Vagina (tissue), 2 donors: ENCODE results near the gene SMARCD1. TPM values are rescaled to one million over a fixed set of nuclear protein-coding genes. Genes with fewer than 3 reads are reported as not detected.

Experiments used
- DNase-seq, 2 donors: peaks; one replicate each; pipeline ENCODE4 v3.0.0-alpha.2; 2017; ENCODE audit errors: extremely low spot score in 2 of 2
- H3K27ac ChIP-seq: fragments of 200-600 bp; sonication (generic); one replicate; pipeline ENCODE4 v1.5.1; 2019
- H3K27me3 ChIP-seq: fragments of 200-600 bp; sonication (generic); one replicate; pipeline ENCODE4 v1.5.1; 2019
- H3K36me3 ChIP-seq, 2 donors: fragments of 200-600 bp; sonication (generic); one replicate each; pipeline ENCODE4 v1.5.1; 2017 to 2019
- H3K4me1 ChIP-seq: fragments of 200-600 bp; sonication (generic); one replicate; pipeline ENCODE4 v1.5.1; 2019
- H3K4me3 ChIP-seq, 2 donors: fragments of 200-600 bp; sonication (generic); 1 replicate in 1 of 2; 2 replicates in 1 of 2; pipeline ENCODE4 v1.5.1; 2016 to 2019
- H3K9me3 ChIP-seq: fragments of 200-600 bp; sonication (generic); one replicate; pipeline ENCODE4 v1.5.1; 2019
- CTCF ChIP-seq, 3 experiments: fragments of 450-650 bp in 2 of 3; fragments of 200-600 bp in 1 of 3; sonication (generic) in 1 of 3; IDR thresholded peaks; one replicate each; pipeline ENCODE4 v1.5.1; 2017 to 2019; ENCODE audit warnings: antibody characterized with exemption in 3 of 3, mild to moderate bottlenecking in 2 of 3, moderate library complexity in 2 of 3
- POLR2A ChIP-seq, 2 donors: fragments of 450-650 bp; IDR thresholded peaks; one replicate each; pipeline ENCODE4 v1.6.1; 2017; ENCODE audit warnings: antibody characterized with exemption in 2 of 2, mild to moderate bottlenecking in 2 of 2, moderate library complexity in 2 of 2
- POLR2AphosphoS5 ChIP-seq, 2 donors: sonication (generic); formaldehyde crosslinking; IDR thresholded peaks; one replicate each; pipeline ENCODE4 v1.9.0; 2017; ENCODE audit warnings: antibody characterized with exemption in 2 of 2, mild to moderate bottlenecking in 2 of 2, low read depth in 1 of 2; ENCODE audit not compliant: insufficient read depth in 1 of 2
- intact Hi-C: fragments of 100-400 bp; cut with DNase I; formaldehyde crosslinking; loops from one replicate; pipeline ENCODE4 v1.15.1; 2023
- total RNA-seq: library from RNA; depleted of rRNA; stranded (reverse); fragments of >200 nt; gene quantifications from one replicate; pipeline ENCODE4 v1.2.3, GENCODE V29; 2016

The SMARCD1 gene
- total RNA-seq, 1 donor from 2014 or later, result 42.2 TPM

GRCh38 chr12:50123203-50123602, 38.1 kb downstream of the SMARCD1 start:
- Histone ChIP-seq H3K27ac (no peak overlapping the region), H3K4me3 (no peak overlapping the region), H3K9me3 (no peaks in the 10 kb centered on the region), H3K36me3 (peaks cover 0 to 21% of the 10 kb centered on the region in 2 donors), H3K27me3 (no peaks in the 10 kb centered on the region), H3K4me1 (peaks cover 23% of the 10 kb centered on the region)
- intact Hi-C loops, result no loop called here
- TF ChIP-seq CTCF (IDR thresholded peaks at IDR 0.05) (no peak), POLR2AphosphoS5 (IDR thresholded peaks at IDR 0.05; ENCODE audit: insufficient read depth in 1 of 2, low read depth in 1 of 2) (no peak), POLR2A (IDR thresholded peaks at IDR 0.05) (no peak)
- no peak for DNase-seq

DNA sequence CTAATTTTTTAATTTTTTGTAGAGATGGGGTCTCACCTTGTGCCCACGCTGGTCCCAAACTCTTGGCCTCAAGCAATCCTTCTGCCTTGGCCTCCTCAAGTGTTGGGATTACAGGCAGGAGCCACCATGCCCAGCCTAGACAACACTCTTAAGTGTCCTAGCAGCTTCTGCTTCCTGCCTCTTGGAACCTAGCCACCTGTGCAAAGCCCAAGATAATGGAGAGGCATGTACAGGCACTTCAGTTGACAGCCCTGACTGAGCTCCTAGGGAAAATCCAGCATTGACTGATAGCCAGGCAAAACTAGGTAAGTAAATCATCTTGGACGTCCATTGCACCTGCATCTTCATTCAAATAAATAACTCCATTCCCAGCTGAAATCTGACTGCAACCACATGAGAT, 42.4 kb downstream of the SMARCD1 start:
- Histone ChIP-seq H3K4me3 (no peak overlapping the region), H3K27me3 (no peaks in the 10 kb centered on the region), H3K27ac (no peak overlapping the region), H3K4me1 (peaks cover 15% of the 10 kb centered on the region), H3K9me3 (no peaks in the 10 kb centered on the region), H3K36me3 (peaks cover 0 to 31% of the 10 kb centered on the region in 2 donors)
- TF ChIP-seq POLR2AphosphoS5 (IDR thresholded peaks at IDR 0.05; ENCODE audit: insufficient read depth in 1 of 2, low read depth in 1 of 2) (no peak), CTCF (IDR thresholded peaks at IDR 0.05) (no peak), POLR2A (IDR thresholded peaks at IDR 0.05) (no peak)
- DNase-seq, result no peak
- intact Hi-C loops, result no loop called here

GRCh38 chr12:50129290-50129689, 44.1 kb downstream of the SMARCD1 start:
- intact Hi-C loops, result no loop called here
- Histone ChIP-seq H3K27ac (no peak overlapping the region), H3K4me1 (peaks cover 14% of the 10 kb centered on the region), H3K9me3 (no peaks in the 10 kb centered on the region), H3K4me3 (no peak overlapping the region), H3K27me3 (no peaks in the 10 kb centered on the region), H3K36me3 (peaks cover 0 to 41% of the 10 kb centered on the region in 2 donors)
- TF ChIP-seq CTCF (IDR thresholded peaks at IDR 0.05) (no peak), POLR2AphosphoS5 (IDR thresholded peaks at IDR 0.05; ENCODE audit: insufficient read depth in 1 of 2, low read depth in 1 of 2) (no peak), POLR2A (IDR thresholded peaks at IDR 0.05) (no peak)
- no peak for DNase-seq

GRCh38 chr12:50132505-50133135, 47.5 kb downstream of the SMARCD1 start:
- Histone ChIP-seq H3K27ac (no peak overlapping the region), H3K9me3 (no peaks in the 10 kb centered on the region), H3K27me3 (no peaks in the 10 kb centered on the region), H3K36me3 (peaks cover 0 to 39% of the 10 kb centered on the region in 2 donors), H3K4me1 (no peaks in the 10 kb centered on the region), H3K4me3 (no peak overlapping the region)
- no peak for DNase-seq
- TF ChIP-seq CTCF (IDR thresholded peaks at IDR 0.05), result peak in 1 of 3 experiments; percentile 47
- TF ChIP-seq POLR2AphosphoS5 (IDR thresholded peaks at IDR 0.05; ENCODE audit: insufficient read depth in 1 of 2, low read depth in 1 of 2), result no peak
- intact Hi-C loops, result no loop called here

DNA sequence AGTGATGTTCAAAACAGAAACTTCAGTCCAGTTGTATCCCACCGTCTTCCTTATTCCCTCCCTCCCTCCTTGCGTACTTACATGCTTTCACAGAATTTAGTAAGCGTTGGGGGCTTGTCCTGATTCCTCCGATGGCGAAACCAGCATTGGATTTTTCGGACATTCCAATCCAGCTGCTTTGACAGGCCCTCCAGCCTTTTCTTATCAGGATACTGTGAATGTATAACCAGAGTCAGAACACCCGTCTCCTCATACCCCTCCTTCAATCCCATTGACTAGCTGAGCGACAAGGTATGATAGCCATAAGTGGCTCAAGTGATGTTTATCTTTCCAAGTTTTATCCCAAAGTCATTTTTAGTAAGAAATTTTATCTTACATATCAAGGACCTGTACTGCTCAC, 57.9 kb downstream of the SMARCD1 start:
- peaks cover 6% of the 10 kb centered on the region for H3K4me1 ChIP-seq
- intact Hi-C loops, result no loop called here
- H3K27ac ChIP-seq, result no peak overlapping the region
- peaks cover 0 to 19% of the 10 kb centered on the region in 2 donors for H3K36me3 ChIP-seq
- no peak for DNase-seq
- no peak for TF ChIP-seq CTCF (IDR thresholded peaks at IDR 0.05)
- no peak for TF ChIP-seq POLR2A (IDR thresholded peaks at IDR 0.05)
- TF ChIP-seq POLR2AphosphoS5 (IDR thresholded peaks at IDR 0.05; ENCODE audit: insufficient read depth in 1 of 2, low read depth in 1 of 2), result no peak
- no peaks in the 10 kb centered on the region for H3K9me3 ChIP-seq
- H3K4me3 ChIP-seq, result no peak overlapping the region
- no peaks in the 10 kb centered on the region for H3K27me3 ChIP-seq
